ENCODE data around the gene MLXIP.

MLXIP gene

DNA sequence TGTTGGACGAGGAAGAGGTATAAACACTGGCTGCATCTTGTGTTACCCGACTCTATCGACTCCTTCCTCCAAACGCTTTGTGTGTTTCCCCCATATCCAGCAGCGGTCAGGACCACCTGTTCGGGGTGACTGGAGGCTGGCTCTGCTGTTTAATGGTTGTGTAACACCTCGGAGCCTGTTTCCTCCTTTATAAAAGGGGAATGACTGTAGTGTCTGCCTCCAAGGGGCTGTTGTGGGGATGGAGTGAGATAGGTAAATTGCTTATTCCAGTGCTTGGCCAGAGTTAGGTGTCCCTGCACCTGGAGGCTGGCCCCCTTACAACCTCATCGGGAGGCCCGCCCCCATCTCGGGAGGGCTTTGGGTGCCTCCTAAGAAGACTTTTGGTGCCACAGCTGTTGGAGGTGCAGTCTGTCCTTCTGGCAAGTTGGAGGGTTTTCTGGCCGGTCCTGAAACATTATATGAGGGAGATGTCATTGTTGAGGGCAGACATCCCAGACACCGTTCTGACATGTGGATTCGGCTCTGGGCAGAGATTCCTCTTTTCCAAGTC lies 1.1 kb downstream of the MLXIP start:
- DNase-seq, result peak; percentile 29

DNA sequence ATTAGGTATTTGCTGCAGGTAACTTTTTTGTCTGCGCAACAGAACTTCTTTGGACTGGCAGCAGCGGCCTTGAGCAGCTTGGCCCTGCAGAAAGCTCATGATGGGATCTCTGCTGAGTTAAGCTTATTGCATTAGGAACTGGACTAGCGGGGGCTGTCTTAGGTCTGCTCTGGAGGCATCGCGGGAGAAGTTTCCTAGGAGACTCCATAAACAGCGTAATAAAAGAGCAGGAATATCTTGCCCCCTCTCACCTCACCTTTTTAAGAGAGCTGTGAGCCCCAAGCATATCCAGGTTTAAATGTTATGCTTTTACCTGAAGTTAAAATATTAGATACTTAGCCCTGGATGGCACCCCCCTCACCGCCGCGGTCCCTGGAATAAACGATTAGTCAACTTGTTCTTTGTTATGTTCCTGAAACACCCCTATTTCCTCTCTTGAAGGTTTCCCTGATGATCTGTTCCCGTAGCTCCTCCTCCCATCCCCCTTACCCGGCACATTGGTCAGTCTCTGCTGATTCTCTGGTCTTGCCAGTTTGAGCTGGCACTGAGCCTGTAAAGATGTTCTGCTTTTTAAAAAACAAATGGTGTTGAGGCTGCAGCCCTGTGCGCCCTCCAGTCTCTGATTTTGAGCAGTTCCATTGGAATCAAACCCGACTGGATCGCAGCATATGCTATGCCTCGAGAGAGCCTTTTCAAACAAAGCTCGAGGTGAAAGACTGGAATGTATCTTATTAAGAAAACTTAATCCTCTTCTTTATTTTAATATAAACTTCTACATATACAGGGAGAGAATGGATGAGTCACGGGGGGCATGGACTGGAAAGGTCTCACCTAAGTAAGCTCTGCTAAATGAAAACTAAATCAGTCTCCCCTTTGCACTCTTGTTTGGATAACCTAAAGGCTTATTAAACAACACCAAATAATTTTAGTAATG lies 1.9 kb downstream of the MLXIP start:
- DNase-seq, result peak; percentile 52

DNA sequence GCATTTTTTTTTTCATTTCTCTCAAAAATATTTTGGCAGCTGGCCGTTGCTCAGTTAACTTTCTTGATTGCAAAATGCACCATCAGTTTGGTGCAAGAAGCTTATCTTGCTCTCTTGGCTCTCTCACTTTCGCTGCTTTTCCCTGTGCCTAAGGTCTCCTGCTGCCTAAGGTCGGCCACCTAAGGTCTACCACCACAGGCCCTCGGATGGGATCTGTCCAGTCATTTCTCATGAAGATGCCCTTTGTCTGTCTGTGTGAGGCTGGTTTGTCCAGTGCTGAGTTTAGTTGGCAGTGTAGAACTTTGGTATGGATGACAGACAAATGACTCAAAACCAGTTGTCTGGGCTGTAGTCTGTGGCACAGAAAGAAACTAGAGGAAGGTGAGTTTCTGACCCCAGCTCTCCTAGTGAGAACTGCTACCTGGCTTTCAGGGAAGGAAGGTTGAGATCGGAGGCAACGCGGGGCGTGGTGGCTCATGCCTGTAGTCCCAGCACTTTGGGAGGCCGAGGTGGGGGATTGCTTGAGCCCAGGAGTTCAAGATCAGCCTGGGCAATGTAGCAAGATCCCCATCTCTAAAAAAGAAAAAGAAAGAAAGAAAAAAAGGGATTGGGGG lies 2.6 kb downstream of the MLXIP start:
- DNase-seq, result no peak

DNA sequence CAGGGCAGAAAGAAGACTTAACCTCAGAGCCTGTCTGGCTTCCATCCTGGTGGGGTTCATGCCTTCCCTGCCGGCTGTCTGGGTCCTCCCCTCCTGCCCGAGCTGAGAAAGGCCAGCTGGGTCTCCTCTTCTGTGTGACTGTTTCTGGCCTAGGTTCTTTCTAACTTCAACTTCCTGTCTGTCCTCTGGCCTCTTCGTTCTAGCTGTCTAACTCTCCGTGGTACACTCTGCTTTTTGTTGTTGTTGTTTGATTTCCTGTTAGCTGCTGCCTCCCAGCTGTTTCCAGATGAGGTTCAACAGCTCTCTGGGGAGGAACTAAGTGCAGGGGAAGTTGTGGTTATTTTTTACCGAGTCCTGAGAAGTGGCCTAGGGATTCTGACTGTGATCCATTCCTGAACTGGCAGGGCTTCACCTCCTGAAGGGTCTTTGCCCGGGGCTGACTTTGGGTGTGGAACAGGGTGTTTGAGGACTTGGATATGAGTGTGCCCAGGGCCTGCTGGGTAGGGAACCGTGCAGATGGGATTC lies 3.2 kb downstream of the MLXIP start:
- peak; percentile 66 for DNase-seq

DNA sequence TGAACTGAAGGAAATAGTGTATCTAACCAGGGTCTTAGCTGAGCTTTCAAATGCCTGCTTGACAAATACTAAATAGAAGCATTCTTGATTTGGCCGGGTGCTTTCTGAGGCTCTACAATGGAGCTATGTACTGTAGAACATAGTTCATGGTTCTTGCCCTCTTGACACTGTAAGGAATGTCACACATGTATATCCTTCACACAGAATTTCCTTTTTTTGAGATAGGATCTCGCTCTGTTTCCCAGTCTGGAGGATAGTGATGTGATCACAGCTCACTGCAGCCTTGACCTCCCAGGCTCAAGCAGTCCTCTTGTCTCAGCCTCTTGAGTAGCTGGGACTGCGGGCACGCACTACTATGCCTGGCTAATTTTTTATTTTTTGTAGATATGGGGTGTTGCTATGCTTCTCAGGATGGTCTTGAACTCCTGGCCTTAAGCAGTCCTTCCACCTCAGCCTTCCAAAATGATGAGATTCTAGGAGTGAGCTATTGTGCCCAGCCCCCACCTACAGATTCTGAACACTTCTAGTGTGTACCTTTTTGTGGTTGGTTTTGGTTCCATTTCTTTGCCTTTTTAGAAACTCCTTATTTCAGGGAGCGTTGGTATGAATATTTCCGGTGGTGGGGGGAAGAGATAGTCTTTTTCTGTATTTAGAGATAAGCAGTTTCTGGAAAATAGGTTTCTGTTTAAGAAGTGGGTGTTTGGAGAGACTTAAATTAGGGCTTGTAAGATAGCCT lies 4.2 kb downstream of the MLXIP start:
- no peak for DNase-seq

DNA sequence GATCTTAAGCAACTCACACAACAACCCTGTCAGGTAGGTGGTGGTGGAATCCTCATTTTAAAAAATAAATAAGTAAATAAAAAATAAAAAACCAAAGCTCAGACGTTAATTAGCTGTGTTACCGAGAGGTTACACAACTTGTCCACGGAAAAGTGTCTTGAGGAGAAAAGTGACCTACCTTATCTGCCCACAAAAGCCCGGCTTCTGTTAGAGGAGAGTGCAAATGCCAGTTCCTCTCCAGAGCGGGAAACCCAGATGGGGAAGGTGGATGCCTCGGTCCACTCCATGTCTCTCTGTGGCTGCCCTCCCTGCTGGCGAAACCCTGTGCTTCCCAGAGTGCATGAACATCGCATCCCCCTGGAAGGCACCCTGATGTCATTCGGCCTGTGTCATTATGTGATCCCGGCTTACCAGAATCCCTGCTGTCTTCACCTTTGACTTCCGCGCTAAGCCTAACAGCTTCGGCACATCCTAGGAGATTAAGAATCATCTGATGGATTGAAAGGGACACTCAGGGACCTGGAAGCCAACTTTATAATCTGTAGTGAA lies 6.4 kb downstream of the MLXIP start:
- no peak for DNase-seq

DNA sequence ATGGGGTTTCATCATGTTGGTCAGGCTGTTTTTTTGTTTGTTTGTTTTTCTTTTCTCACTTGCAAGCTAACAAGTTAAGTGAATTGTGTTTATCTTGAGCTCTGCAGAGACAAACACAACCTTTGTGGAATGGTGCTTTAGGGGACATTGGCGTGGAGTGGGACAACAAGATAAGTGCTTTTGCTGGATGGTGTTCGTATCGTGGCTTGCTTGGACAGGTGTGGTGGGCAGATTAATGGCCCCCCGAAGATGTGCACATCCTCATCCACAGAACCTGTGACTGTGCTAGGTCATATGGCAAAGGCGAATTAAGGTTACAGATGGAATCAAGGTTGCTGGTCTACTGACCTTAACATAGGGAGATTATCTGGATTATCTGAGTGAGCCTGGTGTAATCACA lies 7.0 kb downstream of the MLXIP start:
- DNase-seq, result no peak

DNA sequence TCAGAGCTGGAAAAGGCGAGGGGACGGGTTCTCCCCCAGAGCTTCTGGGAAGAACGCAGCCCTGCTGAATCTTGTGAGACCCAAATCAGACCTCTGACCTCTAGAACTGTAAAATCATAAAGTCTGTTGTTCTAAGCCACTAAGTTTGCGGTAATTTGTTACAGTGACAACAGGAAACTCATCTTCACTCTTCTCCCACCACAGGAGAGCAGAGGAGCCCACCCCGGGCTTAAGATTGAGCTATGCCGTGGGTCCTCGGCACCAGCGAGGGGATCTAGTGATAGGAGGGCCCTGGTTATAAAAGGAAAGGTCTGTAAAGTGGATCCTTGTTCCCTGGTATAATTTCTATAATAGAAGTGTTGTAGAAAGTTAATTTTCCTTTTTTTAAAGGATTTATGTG lies 7.6 kb downstream of the MLXIP start:
- no peak for DNase-seq

DNA sequence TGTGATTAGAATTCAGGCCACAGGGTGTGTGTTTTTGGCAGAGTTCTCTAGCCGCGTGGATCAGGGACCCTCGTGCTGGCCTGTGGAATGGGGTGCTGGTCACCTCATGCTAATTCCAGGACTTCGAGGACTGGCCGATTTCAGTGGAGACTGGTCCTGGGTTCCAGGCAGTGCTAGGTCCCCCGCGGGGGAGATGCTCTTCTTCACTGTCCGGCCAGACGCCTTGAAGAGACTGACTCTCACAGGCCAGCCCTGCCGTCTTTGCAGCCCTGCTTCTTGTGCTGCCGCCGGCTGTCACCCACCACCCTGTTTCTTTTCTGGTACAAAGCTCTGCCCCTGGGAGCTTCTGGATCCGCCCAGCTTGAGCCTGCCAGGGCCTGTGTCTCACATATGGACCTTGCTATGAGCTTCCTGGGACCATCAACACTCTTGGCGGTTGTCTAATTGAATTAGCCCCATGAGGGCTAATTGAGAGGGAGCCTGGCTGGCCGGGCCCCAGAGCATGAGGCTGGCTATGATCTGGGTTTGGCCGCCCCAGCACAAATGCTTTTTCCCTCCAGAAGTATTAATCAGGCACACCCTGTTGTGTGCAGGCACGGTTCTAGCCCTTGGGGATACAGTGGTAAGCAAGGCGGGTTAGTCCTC lies 8.2 kb downstream of the MLXIP start:
- DNase-seq, result no peak

DNA sequence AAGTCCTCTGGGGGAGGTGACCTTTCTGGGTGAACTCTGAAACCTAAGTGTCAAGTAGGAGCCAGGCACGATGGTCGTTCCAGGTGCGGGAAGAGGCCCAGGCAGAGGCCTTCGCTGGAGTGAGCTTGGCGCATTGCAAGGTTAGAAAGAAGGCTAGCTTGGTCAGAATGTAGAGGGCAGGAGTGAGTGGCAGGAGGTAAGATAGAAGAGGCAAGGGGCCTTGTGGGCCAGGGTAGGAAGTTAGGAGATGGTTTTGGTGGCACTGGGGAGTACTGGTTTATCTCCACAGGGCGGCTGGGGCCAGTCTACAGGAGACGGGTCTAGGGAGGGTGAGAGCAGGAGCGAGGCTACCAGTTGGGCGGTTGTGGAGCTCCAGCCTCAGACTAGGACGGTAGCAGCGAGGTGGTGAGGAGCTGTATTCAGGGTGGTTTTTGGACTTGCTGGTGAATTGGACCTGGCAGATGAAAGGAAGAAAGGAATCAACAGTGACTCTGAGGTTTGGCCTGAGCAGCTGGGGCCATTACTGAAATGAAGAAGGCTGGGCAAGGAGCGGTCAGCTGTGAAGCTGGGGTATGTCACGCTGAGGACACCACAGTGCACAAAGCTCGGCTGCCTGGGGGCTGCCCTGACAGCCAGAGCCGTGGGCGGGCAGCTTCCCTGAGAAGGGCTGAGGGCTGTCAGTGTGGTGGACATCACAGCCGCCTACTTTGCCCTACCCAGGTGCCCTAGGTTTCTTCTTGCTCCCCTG lies 9.0 kb downstream of the MLXIP start:
- no peak for DNase-seq

DNA sequence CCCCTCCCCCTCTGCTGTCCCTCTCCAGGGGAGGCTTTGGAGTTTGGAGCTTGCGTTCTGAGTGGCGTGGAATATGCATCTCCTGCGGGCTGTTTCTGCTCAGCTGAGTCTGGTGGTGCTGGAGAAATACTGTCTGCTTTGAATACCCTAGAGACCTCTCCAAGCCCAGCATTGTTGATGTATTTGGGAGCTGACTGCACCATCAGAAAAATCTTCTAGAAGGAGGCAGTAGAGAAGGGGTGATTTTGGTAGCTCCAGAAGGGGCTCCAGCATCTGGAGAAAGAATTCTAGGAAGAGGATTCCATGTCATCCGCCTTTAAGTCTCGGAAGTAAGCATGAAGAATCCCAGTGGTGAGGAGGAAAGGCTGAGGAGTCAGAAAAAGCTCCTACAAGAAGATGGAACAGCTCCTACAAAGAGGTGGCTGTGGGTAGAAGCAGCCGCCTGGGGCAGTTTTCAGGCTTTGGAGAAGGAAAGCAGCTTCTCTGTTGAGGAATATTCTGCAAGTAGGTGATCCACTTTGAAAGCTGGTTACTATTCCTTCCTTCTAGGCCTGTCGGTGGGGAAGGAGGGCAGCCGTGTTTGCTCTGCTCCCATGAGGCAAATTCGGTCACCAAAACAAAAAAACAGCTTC lies 9.7 kb downstream of the MLXIP start:
- no peak for DNase-seq

DNA sequence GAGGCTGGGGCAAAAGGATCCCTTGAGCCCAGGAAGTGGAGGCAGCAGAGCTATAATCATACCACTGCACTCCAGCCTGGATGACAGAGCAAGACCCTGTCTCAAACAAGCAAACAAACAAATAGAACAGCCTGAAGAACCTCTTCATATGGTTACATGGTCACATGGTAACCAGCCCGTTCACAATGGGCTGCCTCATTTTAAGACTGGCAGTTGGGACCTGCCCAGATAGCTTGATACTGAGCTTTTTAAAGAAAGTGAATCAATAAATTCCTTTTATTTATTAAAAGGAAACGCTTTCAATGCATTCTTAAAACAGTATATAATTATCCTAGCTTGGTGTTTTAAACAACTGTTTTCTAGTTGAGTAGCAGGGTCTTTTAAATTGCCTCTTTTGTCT lies 10.5 kb downstream of the MLXIP start:
- DNase-seq, result no peak

DNA sequence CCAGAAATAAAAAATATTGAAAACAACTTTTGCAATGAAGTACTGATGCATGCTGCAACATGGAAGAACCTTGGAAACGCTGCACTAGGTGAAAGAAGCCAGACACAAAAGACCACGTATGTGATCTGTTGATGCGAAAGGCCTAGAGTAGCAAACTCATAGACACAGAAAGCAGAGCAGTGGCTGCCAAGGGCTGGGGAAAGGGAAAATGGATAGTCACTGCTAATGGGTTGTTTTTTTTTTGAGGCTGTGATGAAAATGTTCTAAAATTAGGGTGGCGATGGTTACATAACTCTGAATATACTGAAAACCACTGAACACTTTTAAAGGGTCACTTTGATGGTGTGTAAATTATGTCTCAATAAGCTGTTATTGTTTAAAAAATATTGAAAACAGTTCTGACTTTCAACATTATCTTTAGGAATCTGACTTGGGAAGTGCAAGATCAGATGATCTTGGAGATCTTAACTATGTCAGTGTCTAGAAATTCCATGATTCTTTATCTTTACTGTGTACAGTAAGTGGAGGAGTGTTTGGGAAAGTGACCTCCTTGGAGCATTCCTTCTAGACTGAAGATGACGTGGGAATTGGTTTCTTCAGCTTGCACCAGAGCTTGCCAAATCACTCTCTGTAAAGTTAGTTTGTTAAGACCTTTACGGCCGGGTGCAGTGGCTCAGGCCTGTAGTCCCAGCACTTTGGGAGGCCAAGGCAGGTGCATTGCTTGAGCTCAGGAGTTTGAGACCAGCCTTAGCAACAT lies 12.4 kb downstream of the MLXIP start:
- no peak for DNase-seq

DNA sequence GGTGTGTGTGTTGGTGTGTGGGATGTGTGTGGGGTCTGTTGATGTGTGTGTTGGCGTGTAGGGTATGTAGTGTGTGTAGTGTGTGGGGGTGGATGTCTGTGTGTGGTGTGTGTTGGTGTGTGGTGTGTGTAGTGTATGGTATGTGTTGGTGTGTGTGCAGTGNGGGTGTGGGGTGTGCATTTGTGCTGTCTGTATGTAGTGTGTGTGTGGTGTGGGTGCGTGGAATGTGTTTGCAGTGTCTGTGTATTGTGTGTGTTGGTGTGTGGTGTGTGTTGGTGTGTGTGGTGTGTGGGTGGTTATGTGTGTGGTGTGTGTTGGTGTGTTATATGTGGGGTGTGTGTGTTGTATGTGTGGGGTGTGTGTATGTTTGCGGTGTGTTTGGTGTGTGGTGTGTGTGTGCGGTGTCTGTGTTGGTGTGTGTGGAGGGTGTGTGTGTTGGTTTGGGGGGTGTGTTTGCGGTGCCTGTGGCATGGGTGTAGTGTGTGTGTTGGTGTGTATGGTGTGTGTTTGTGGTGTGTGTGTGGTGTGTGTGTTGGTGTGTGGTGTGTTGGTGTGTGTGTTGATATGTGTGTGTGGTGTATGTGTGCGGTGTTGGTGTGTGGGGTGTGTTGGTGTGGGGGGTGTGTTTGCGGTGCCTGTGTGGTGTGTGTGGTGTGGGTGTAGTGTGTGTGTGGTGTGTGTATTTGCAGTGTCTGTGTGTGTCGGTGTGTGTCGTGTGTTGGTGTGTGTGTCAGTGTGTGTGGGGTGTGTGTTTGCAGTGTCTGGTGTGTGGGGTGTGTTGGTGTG lies 14.7 kb downstream of the MLXIP start:
- no peak for DNase-seq

DNA sequence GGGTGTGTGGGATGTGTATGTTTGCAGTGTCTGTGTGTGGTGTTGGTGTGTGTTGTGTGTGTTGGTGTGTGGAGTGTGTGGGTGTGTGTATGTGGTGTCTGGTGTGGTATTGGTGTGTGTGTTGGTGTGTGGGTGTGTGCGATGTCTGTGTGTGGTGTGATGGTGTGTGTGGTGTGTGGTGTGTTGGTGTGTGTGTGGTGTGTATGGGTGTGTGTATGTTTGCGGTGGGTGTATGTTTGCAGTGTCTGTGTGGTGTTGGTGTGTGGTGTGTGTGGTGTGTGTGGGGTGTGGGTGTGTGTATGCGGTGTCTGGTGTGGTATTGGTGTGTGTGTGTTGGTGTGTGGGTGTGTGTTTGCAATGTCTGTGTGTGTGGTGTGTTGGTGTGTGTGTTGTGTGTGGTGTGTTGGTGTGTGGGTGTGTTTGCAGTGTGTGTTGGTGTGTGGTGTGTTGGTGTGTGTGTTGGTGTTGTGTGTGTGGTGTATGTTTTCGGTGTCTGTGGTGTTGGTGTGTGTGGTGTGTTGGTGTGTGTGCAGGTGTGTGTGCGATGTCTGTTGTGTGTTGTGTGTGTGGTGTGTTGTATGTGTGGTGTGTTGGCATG lies 15.7 kb downstream of the MLXIP start:
- DNase-seq, result no peak

DNA sequence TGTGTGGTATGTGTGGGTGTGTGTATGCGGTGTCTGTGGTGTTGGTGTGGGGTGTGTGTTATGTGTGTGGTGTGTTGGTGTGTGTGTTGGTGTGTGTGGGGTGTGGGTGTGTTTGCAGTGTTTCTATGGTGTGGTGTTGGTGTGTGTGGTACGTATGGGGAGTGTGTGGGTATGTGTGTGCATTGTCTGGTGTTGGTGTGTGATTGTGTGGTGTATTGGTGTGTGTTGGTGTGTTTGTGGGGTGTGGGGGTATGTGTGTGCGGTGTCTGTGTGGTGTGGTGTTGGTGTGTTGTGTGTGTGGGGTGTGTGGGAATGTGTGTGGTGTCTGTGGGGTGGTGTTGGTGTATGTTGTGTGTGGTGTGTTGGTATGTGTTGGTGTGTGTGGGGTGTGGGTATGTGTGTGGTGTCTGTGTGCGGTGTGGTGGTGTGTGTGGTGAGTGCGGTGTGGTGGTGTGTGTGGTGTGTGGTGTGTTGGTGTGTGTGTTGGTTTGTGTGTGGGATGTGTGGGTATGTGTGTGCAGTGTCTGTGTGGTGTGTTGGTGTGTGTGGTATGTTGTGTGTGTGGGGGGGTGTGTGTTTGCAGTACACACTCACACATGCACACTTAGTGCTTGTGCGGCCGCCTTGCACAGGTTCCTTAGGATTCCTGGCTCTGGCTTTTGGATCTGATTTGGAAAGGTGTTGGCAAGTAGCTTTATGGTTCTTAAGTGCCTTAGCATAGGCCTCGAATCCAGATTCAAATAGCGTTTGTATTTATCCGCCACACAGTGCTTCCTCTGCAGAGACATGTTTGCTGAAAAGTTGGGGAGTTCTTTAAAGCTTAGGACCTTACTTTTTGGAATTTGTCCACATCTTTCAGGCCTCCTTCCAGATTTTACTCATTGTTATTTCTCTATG lies 16.4 kb downstream of the MLXIP start:
- DNase-seq, result no peak

DNA sequence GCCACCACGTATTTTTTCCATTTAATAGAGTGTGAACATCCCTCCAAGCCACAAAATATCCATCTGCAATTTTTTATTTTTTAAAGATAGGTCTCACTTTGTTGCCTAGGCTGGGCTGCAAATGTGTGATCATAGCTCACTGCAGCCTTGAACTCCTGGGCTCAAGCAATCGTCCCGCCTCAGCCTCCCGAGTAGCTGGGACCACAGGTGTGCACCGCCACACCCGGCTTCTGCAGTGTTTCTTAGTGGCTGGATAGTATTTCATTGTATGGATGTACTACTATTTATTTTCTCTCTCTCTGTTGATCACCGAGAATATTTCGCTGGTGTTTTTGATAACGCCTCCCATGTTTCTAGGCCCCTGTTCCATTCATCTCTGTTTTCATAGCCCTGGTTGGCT lies 17.5 kb downstream of the MLXIP start:
- no peak for DNase-seq

DNA sequence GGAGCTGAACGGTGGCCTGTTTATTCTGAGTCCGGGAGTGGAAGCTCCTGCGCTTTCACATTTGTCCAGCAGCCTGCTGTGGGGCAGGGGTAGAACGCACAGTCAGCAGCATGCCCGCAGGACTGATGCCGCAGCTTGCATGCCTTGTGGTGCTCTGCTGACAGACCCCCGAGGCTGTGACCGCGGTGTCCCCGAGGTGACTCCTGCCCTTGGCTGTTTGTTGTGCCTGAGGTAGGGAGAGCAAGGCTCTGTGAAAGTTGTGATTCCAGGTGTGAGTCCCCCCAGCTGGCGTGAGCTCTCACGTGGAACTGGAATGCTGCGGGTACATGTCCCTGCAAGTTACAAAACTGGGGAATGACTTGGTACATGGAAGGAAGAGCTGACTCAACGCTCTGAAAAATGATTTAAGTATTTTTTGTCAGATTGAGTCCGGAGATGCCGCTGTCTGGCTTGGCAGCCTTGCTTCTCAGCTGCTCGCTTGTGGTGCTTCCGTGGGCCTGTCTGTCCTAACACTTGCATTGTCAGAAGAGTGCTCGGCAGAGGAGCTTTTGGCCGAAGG lies 18.1 kb downstream of the MLXIP start:
- no peak for DNase-seq

Measured in CD4-positive, alpha-beta T cell treated with Interleukin-17A for 4 hours (primary cell).